Heart left ventricle (tissue), 16 donors: ENCODE measurements around the gene CDC42SE2. TPM values are rescaled to one million over a fixed set of nuclear protein-coding genes. Genes with fewer than 3 reads are reported as not detected.

Experiments
- ATAC-seq, 4 donors: fragments of 200-7000 bp; cut with Tn5 transposase; one replicate each; pipeline ENCODE4 v1.9.1; 2020 to 2022; ENCODE audit warnings: moderate library complexity in 4 of 4, mild to moderate bottlenecking in 3 of 4, moderate number of reproducible peaks in 1 of 4
- DNase-seq, 5 donors: peaks; one replicate each; pipeline ENCODE4 v3.0.0-alpha.2; 2020
- H3K27ac ChIP-seq, 12 donors: fragments of 200-600 bp; sonication (generic) in 4 of 12; one replicate each; pipeline versions ENCODE4 v1.5.0 to v1.8.0; 2016 to 2022; ENCODE audit warnings: mild to moderate bottlenecking in 2 of 12
- H3K27me3 ChIP-seq, 9 donors: fragments of 200-600 bp; sonication (generic) in 2 of 9; one replicate each; pipeline versions ENCODE4 v1.5.1 to v1.8.0; 2016 to 2022; ENCODE audit warnings: mild to moderate bottlenecking in 3 of 9
- H3K36me3 ChIP-seq, 9 donors: fragments of 200-600 bp; sonication (generic) in 2 of 9; one replicate each; pipeline versions ENCODE4 v1.5.0 to v1.8.0; 2018 to 2022; ENCODE audit warnings: mild to moderate bottlenecking in 2 of 9
- H3K4me1 ChIP-seq, 12 donors: fragments of 200-600 bp; sonication (generic) in 4 of 12; one replicate each; pipeline versions ENCODE4 v1.5.0 to v1.8.0; 2016 to 2022; ENCODE audit warnings: mild to moderate bottlenecking in 3 of 12
- H3K4me3 ChIP-seq, 12 donors: fragments of 200-600 bp; sonication (generic) in 4 of 12; one replicate each; pipeline versions ENCODE4 v1.5.0 to v1.8.0; 2017 to 2022; ENCODE audit warnings: mild to moderate bottlenecking in 9 of 12, moderate library complexity in 4 of 12
- H3K9me3 ChIP-seq, 12 donors: fragments of 200-600 bp; sonication (generic) in 4 of 12; one replicate each; pipeline versions ENCODE4 v1.5.0 to v1.8.0; 2016 to 2022; ENCODE audit warnings: mild to moderate bottlenecking in 1 of 12
- CTCF ChIP-seq, 12 donors: fragments of 200-600 bp; sonication (generic) in 4 of 12; IDR thresholded peaks; one replicate each; pipeline versions ENCODE4 v1.5.0 to v1.8.0; 2018 to 2022; ENCODE audit warnings: antibody characterized with exemption in 12 of 12, mild to moderate bottlenecking in 5 of 12
- POLR2A ChIP-seq, 2 donors: fragments of 450-650 bp; IDR thresholded peaks; one replicate each; pipeline ENCODE4 v1.6.1; 2017; ENCODE audit warnings: antibody characterized with exemption in 2 of 2, mild to moderate bottlenecking in 2 of 2, moderate library complexity in 2 of 2
- WGBS, 4 donors: extraction: QIAGEN DNeasy Blood & Tissue Kit in 2 of 4; methylation state at CpG; one replicate each; pipeline versions ENCODE4 v1.1.5 to v1.1.7; 2013 to 2018; 5-methylcytosine and 5-hydroxymethylcytosine counted together
- intact Hi-C, 10 donors: fragments of 100-400 bp; cut with DNase I; formaldehyde crosslinking; loops; one replicate each; pipeline versions ENCODE4 v1.11.1 to v1.14.2; 2022
- polyA plus RNA-seq, 2 donors: library from polyadenylated mRNA; stranded (reverse); fragments of 200-250 nt; gene quantifications; one replicate each; pipeline ENCODE4 v1.2.3, GENCODE V29; 2013
- total RNA-seq, 9 donors: library from RNA; depleted of rRNA in 2 of 9; stranded (reverse); fragments of >200 nt in 2 of 9; fragmentation: NEBNext Ultra II Directional in 3 of 9; extraction: Animal tissue kit (Norgen Biotek cat#: 25700) in 3 of 9; gene quantifications; one replicate each; pipeline versions ENCODE4 v1.1.0 to v1.2.4, GENCODE V29; 2016 to 2023
- donor health status: ischemic (EF 13 %, LVEDD 7.1; RV severe dilation, severe dysfunction).
- donor health status: healthy with polysubstance abuse.
- donor health status: DM: no; HTN: yes; CAD: no.
- donor health status: DM: no; HTN: no; CAD: no.
- donor health status: ischemic (EF 25% LVEDD 6.9; RV normal size, moderate dysfunction).
- donor health status: ischemic (EF 25% LVEDD 5.7; RV mildly dilated, moderate dysfunction).
- donor health status: healthy.
- donor health status: DM: yes; HTN: yes; CAD: no.
- donor health status: ischemic (EF 35%, LVEDD 5.7; RV mildly dilated, moderate dysfunction).
- donor health status: nonischemic (EF 11% LVEDD 7.7; RV severe dilation, severe dysfunction).
- donor health status: DM: yes; HTN: yes; CAD: no.
- donor health status: PGD.
- donor health status: ischemic (EF 29% LVEDD 5.4; RV normal size, mild dysfunction).
- donor health status: nonischemic (EF 23%, LVEDD 6.1; RV moderate dilation, normal function).

CDC42SE2 gene
- total and polyA plus RNA-seq, 11 donors: 4.8 to 29.2 (median 12.4) TPM

- no peak overlapping the region for H3K27ac ChIP-seq
- no peak for DNase-seq
- no peak overlapping the region for H3K4me3 ChIP-seq
- H3K9me3 ChIP-seq: no peaks in the 10 kb centered on the region
- H3K36me3 ChIP-seq: no peaks in the 10 kb centered on the region
- no peaks in the 10 kb centered on the region for H3K27me3 ChIP-seq
- no peak for ATAC-seq
- no peak for TF ChIP-seq POLR2A (IDR thresholded peaks at IDR 0.05)
- no peak for TF ChIP-seq CTCF (IDR thresholded peaks at IDR 0.05)
- H3K4me1 ChIP-seq: peaks cover 0 to 41% (median 0%) of the 10 kb centered on the region in 12 donors
- WGBS, 4 donors: 89 to 95% (median 90%) methylated on average over 7 of the region's 7 CpGs
- intact Hi-C loops: no loop called here
Observed at GRCh38 chr5:131220566-131220965, 43.3 kb upstream of the CDC42SE2 start.

- DNase-seq: no peak
- H3K9me3 ChIP-seq: no peaks in the 10 kb centered on the region
- H3K27ac ChIP-seq: no peak overlapping the region
- peaks cover 0 to 47% (median 0%) of the 10 kb centered on the region in 12 donors for H3K4me1 ChIP-seq
- no peak overlapping the region for H3K4me3 ChIP-seq
- no peak for ATAC-seq
- no peaks in the 10 kb centered on the region for H3K36me3 ChIP-seq
- intact Hi-C loops: no loop called here
- no peak for TF ChIP-seq POLR2A (IDR thresholded peaks at IDR 0.05)
- TF ChIP-seq CTCF (IDR thresholded peaks at IDR 0.05): no peak
- WGBS, 4 donors: 90 to 96% (median 94%) methylated on average over 10 of the region's 10 CpGs
- H3K27me3 ChIP-seq: no peaks in the 10 kb centered on the region
Observed at GRCh38 chr5:131221008-131221703, 42.7 kb upstream of the CDC42SE2 start.

- ATAC-seq: no peak
- no peak for DNase-seq
- Histone ChIP-seq H3K36me3 (no peaks in the 10 kb centered on the region), H3K9me3 (no peaks in the 10 kb centered on the region), H3K4me3 (no peak overlapping the region), H3K27me3 (no peaks in the 10 kb centered on the region), H3K27ac (no peak overlapping the region), H3K4me1 (peaks cover 0 to 47% (median 0%) of the 10 kb centered on the region in 12 donors)
- intact Hi-C loops: no loop called here
- TF ChIP-seq POLR2A (IDR thresholded peaks at IDR 0.05) (no peak), CTCF (IDR thresholded peaks at IDR 0.05) (no peak)
Observed at GRCh38 chr5:131221888-131222287, 42.0 kb upstream of the CDC42SE2 start.

- no peaks in the 10 kb centered on the region for H3K36me3 ChIP-seq
- ATAC-seq (no peak), DNase-seq (no peak)
- peaks cover 0 to 47% (median 0%) of the 10 kb centered on the region in 12 donors for H3K4me1 ChIP-seq
- no peak overlapping the region for H3K4me3 ChIP-seq
- no peaks in the 10 kb centered on the region for H3K9me3 ChIP-seq
- intact Hi-C loops: no loop called here
- no peak overlapping the region for H3K27ac ChIP-seq
- TF ChIP-seq POLR2A (IDR thresholded peaks at IDR 0.05): no peak
- TF ChIP-seq CTCF (IDR thresholded peaks at IDR 0.05): no peak
- no peaks in the 10 kb centered on the region for H3K27me3 ChIP-seq
Observed at GRCh38 chr5:131222731-131223130, 41.1 kb upstream of the CDC42SE2 start.
